Endothelial cell (in vitro differentiated cells): ENCODE measurements around the gene GABBR2. TPM values are rescaled to one million over a fixed set of nuclear protein-coding genes. Genes with fewer than 3 reads are reported as not detected.
"Not testable (repeated sequence)": the region's sequence is repeated elsewhere in the genome, so short reads cannot be mapped to it uniquely, and the experiment has no call there.

Experiments used
- DNase-seq: peaks from one replicate; pipeline ENCODE4 v3.0.0; 2021; ENCODE audit warnings: low spot score
- H3K27ac Mint-ChIP-seq: one replicate; pipeline ENCODE4 v1.8.0; 2021; ENCODE audit warnings: mixed read lengths, inconsistent platforms; ENCODE audit not compliant: unreplicated experiment
- H3K27me3 Mint-ChIP-seq: one replicate; pipeline ENCODE4 v1.8.0; 2021; ENCODE audit warnings: mild to moderate bottlenecking, moderate library complexity, mixed read lengths, inconsistent platforms; ENCODE audit not compliant: unreplicated experiment
- H3K36me3 Mint-ChIP-seq: one replicate; pipeline ENCODE4 v1.8.0; 2021; ENCODE audit warnings: mild to moderate bottlenecking, low read depth, mixed read lengths, inconsistent platforms; ENCODE audit not compliant: unreplicated experiment
- H3K4me1 Mint-ChIP-seq: one replicate; pipeline ENCODE4 v1.8.0; 2021; ENCODE audit warnings: mild to moderate bottlenecking, mixed read lengths, inconsistent platforms; ENCODE audit not compliant: unreplicated experiment
- H3K4me3 Mint-ChIP-seq: one replicate; pipeline ENCODE4 v1.8.0; 2021; ENCODE audit warnings: mild to moderate bottlenecking, mixed read lengths, inconsistent platforms; ENCODE audit not compliant: unreplicated experiment
- H3K9me3 Mint-ChIP-seq: one replicate; pipeline ENCODE4 v1.8.0; 2021; ENCODE audit warnings: mixed read lengths, inconsistent platforms; ENCODE audit not compliant: unreplicated experiment
- total RNA-seq: library from RNA; stranded (reverse); fragmentation: NEBNext Ultra II Directional; extraction: Animal tissue kit (Norgen Biotek cat#: 25700); gene quantifications from one replicate; pipeline ENCODE4 v1.2.1, GENCODE V29; 2021; ENCODE audit not compliant: unreplicated experiment
- TF ChIP-seq, protein P1 (sequence below): fragments of 200-600 bp; sonication (generic); IDR thresholded peaks from one replicate; pipeline ENCODE4 v1.5.0; 2021; ENCODE audit warnings: antibody characterized with exemption; ENCODE audit not compliant: unreplicated experiment

GABBR2 gene
- total RNA-seq, 1 donor from 2014 or later: 0.46 TPM

DNA sequence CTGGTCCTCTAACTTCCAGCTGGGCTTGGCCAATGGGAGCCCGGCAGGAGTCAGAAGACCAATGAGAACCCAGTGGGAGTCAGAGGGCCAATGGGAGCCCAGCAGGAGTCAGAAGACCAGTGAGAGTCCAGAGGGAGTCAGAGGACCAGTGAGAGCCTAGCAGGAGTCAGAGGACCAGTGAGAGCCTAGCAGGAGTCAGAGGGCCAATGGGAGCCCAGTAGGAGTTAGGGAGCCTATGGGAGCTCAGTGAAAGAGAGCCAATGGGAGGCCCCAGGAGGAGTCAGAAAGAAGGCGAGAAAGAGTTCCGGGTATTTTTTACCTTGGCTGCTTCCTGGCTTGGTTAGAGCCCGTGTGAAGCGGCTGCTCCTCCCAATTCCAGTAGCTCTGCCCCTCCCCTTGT is 191.0 kb downstream of the GABBR2 start:
- TF ChIP-seq, protein P1, sequence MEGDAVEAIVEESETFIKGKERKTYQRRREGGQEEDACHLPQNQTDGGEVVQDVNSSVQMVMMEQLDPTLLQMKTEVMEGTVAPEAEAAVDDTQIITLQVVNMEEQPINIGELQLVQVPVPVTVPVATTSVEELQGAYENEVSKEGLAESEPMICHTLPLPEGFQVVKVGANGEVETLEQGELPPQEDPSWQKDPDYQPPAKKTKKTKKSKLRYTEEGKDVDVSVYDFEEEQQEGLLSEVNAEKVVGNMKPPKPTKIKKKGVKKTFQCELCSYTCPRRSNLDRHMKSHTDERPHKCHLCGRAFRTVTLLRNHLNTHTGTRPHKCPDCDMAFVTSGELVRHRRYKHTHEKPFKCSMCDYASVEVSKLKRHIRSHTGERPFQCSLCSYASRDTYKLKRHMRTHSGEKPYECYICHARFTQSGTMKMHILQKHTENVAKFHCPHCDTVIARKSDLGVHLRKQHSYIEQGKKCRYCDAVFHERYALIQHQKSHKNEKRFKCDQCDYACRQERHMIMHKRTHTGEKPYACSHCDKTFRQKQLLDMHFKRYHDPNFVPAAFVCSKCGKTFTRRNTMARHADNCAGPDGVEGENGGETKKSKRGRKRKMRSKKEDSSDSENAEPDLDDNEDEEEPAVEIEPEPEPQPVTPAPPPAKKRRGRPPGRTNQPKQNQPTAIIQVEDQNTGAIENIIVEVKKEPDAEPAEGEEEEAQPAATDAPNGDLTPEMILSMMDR: no peak
- Mint-ChIP-seq H3K4me1 (no peaks in the 10 kb centered on the region), H3K4me3 (no peak overlapping the region), H3K27ac (no peak overlapping the region), H3K27me3 (peaks cover 2% of the 10 kb centered on the region), H3K9me3 (no peaks in the 10 kb centered on the region), H3K36me3 (no peaks in the 10 kb centered on the region)
- DNase-seq: no peak

DNA sequence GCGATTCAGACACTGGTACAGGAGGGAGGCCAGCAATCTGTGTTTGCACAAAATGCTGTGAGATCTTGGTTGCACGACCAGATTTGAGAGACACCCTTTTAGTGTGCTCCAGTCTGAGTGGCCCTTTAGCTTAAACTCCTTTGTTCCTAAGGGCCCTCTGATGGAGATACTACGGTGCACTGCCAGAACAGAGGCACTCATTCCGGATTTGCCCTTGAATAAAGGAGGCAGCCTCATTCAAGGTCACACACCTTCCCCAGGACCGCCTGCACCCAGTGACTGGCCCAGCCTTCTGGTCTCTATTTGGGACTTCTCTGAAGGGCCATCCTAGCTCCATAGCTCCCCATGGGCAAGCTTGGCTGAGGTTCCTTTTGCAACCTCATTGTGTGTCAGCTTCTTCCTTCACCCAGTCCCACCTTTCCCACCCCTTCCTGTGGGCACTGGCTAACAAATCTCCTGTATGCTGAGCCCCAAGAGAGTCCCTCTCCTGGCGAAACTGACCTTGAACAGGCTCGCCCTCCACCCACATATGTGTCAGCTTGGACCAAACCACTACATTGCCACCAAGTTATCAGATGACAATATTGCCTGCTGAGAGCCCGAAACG is 191.7 kb downstream of the GABBR2 start:
- TF ChIP-seq, protein P1: no peak
- Mint-ChIP-seq H3K36me3 (no peaks in the 10 kb centered on the region), H3K4me3 (no peak overlapping the region), H3K4me1 (no peaks in the 10 kb centered on the region), H3K27ac (no peak overlapping the region), H3K27me3 (peaks cover 2% of the 10 kb centered on the region), H3K9me3 (no peaks in the 10 kb centered on the region)
- DNase-seq: no peak

DNA sequence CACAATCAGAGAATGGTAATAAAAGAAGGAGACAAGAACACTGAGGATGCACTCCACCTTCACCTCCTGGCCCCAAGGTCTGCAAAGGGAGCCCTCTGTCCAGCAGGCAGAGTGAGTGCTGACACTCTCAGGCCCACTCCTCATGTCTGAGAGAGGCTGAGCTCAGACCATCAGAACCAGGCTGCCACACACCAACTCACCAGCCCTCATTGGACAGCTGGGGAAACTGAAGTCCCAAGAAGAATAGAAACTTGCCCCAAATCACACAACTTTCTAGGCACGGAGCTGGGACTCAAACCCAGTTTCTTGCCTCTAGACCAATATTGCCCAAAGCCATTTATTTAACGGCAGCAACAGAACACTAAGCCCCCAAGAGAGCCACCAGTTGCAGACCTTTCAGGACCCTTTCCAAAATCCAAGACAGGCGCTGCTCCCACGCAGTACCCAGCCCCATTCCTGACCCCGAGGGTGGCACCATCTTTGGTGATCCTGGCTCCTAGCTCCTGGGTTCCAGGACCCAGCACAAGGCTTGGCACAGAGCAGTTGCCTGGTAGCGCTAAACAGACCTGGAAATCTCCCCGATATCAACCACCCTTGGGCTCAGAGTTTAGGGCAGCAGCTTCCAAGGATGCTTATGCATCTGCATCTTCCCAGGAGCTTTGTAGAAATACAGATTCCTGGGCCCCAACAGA is 192.4 kb downstream of the GABBR2 start:
- no peak for DNase-seq
- Mint-ChIP-seq H3K9me3 (no peaks in the 10 kb centered on the region), H3K36me3 (no peaks in the 10 kb centered on the region), H3K4me1 (no peaks in the 10 kb centered on the region), H3K27me3 (peaks cover 2% of the 10 kb centered on the region), H3K27ac (no peak overlapping the region), H3K4me3 (no peak overlapping the region)
- TF ChIP-seq, protein P1: no peak

DNA sequence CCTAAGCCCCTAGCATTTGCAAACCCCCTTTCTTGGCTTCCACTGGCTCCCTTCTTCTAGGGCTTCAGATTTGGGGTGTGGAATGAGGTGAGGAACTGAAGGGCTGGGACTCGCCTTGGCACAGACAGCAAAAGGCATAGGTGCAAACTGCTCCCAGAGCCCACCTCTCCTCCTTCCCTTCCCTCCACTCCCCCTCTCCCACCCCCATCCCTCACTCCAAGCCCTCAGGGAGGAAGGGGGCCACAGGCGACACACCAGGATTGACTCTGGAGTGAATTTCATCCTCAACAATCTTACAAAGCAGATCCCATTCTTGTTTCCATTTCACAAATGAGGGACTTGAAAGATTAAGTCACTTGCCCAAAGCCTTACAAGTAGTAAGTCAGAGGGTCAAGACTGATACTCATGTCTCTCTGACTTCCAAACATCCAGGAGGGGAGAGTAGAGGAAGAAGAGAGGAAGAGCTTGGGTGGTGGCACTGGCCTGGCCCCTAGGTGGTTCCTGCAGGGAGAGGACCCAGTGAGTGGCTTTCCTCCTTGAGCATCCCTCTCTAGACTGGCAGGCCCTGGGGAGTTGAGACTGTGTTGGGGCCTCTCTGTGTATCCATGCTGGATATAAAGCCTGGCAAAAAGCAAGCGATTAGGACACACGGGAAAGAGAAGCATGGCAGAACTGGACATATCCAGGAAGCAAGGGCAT is 193.1 kb downstream of the GABBR2 start:
- H3K9me3 Mint-ChIP-seq: no peaks in the 10 kb centered on the region
- H3K27ac Mint-ChIP-seq: no peak overlapping the region
- no peak overlapping the region for H3K4me3 Mint-ChIP-seq
- no peak for DNase-seq
- TF ChIP-seq, protein P1: no peak
- peaks cover 2% of the 10 kb centered on the region for H3K27me3 Mint-ChIP-seq
- no peaks in the 10 kb centered on the region for H3K4me1 Mint-ChIP-seq
- no peaks in the 10 kb centered on the region for H3K36me3 Mint-ChIP-seq

DNA sequence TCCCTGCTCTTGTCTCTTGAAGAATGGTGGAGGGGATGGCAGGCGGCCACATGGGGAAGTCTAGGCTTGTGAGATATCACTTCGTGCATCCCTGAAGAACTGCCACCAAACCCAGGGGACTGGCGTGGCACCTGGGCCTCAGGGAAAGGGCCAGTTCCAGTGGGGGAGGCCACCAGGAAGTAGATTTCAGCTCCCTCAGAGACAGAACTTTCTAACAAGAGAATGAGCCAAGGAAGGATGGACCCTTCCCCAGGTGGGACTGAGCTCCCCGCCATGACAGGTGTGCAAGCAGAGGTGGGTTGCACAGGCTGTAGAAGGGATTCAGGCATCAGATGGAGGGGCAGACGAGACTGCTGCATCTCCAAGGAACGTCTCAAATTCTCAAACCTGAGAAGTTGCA is 193.9 kb downstream of the GABBR2 start:
- no peak for DNase-seq
- Mint-ChIP-seq H3K4me1 (no peaks in the 10 kb centered on the region), H3K27me3 (peaks cover 2% of the 10 kb centered on the region), H3K36me3 (no peaks in the 10 kb centered on the region), H3K27ac (no peak overlapping the region), H3K4me3 (no peak overlapping the region), H3K9me3 (no peaks in the 10 kb centered on the region)
- TF ChIP-seq, protein P1: no peak

DNA sequence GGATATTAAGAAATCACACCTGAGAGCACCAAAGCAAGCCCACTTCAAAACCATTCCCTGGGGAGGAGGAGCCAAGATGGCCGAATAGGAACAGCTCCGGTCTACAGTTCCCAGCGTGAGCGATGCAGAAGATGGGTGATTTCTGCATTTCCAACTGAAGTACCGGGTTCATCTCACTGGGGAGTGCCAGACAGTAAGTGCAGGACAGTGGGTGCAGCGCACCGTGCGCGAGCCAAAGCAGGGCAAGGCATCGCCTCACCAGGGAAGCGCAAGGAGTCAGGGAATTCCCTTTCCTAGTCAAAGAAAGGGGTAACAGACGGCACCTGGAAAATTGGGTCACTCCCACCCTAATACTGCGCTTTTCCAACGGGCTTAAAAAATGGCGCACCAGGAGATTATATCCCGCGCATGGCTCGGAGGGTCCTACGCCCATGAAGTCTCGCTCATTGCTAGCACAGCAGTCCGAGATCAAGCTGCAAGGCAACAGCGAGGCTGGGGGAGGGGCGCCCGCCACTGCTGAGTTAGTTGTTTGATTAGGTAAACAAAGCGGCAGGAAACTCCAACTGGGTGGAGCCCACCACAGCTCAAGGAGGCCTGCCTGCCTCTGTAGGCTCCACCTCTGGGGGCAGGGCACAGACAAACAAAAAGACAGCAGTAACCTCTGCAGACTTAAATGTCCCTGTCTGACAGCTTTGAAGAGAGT is 200.4 kb downstream of the GABBR2 start:
- not testable (repeated sequence) for H3K4me1 Mint-ChIP-seq, H3K27ac Mint-ChIP-seq, H3K9me3 Mint-ChIP-seq, H3K27me3 Mint-ChIP-seq, DNase-seq, H3K4me3 Mint-ChIP-seq, H3K36me3 Mint-ChIP-seq
